HFFc6 (cell line): ENCODE measurements around the gene KLHDC7B. TPM values are rescaled to one million over a fixed set of nuclear protein-coding genes. Genes with fewer than 3 reads are reported as not detected.

Experiments
- DNase-seq: peaks from one replicate; pipeline ENCODE4 v3.0.0-alpha.2; 2018
- H3K27ac Mint-ChIP-seq: 2 replicates; pipeline ENCODE4 v1.8.0; 2020; ENCODE audit warnings: mild to moderate bottlenecking, mixed read lengths
- H3K27me3 Mint-ChIP-seq: 2 replicates; pipeline ENCODE4 v1.8.0; 2021; ENCODE audit warnings: mild to moderate bottlenecking, moderate library complexity, mixed read lengths; ENCODE audit not compliant: insufficient read depth
- H3K36me3 Mint-ChIP-seq: 2 replicates; pipeline ENCODE4 v1.8.0; 2021; ENCODE audit warnings: low read depth, mixed read lengths
- H3K4me1 Mint-ChIP-seq: 2 replicates; pipeline ENCODE4 v1.8.0; 2020; ENCODE audit warnings: low read depth, mixed read lengths
- H3K4me3 Mint-ChIP-seq: 2 replicates; pipeline ENCODE4 v1.8.0; 2020; ENCODE audit warnings: mild to moderate bottlenecking, moderate library complexity, mixed read lengths
- H3K9me3 Mint-ChIP-seq: 2 replicates; pipeline ENCODE4 v1.8.0; 2020; ENCODE audit warnings: mild to moderate bottlenecking, mixed read lengths
- total RNA-seq, 6 experiments: library from RNA; stranded (reverse); fragmentation: NEBNext Ultra II Directional; extraction: Animal tissue kit (Norgen Biotek cat#: 25700); gene quantifications; 2 replicates in 1 of 6; 3 replicates in 5 of 6; pipeline ENCODE4 v1.2.3, GENCODE V29; 2021
- TF ChIP-seq, protein P1 (sequence below): fragments of 200-600 bp; sonication (generic); IDR thresholded peaks from 2 replicates; pipeline ENCODE4 v1.5.0; 2021; ENCODE audit warnings: antibody characterized with exemption, mild to moderate bottlenecking

KLHDC7B gene
- total RNA-seq, 6 experiments from 2014 or later, result 0.05 TPM; not detected in 5

- Mint-ChIP-seq H3K27me3 (peaks cover 21% of the 10 kb centered on the region), H3K36me3 (no peaks in the 10 kb centered on the region), H3K27ac (no peak overlapping the region), H3K9me3 (no peaks in the 10 kb centered on the region), H3K4me3 (no peak overlapping the region), H3K4me1 (peaks cover 9% of the 10 kb centered on the region)
- DNase-seq, result no peak
- TF ChIP-seq, protein P1, sequence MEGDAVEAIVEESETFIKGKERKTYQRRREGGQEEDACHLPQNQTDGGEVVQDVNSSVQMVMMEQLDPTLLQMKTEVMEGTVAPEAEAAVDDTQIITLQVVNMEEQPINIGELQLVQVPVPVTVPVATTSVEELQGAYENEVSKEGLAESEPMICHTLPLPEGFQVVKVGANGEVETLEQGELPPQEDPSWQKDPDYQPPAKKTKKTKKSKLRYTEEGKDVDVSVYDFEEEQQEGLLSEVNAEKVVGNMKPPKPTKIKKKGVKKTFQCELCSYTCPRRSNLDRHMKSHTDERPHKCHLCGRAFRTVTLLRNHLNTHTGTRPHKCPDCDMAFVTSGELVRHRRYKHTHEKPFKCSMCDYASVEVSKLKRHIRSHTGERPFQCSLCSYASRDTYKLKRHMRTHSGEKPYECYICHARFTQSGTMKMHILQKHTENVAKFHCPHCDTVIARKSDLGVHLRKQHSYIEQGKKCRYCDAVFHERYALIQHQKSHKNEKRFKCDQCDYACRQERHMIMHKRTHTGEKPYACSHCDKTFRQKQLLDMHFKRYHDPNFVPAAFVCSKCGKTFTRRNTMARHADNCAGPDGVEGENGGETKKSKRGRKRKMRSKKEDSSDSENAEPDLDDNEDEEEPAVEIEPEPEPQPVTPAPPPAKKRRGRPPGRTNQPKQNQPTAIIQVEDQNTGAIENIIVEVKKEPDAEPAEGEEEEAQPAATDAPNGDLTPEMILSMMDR, result no peak
Measured at GRCh38 chr22:50561401-50562358, 16.0 kb downstream of the KLHDC7B start.

- H3K27ac Mint-ChIP-seq, result no peak within 1 kb of the TSS
- H3K36me3 Mint-ChIP-seq, result no peaks in the 10 kb centered on the region
- H3K27me3 Mint-ChIP-seq, result peaks cover 21% of the 10 kb centered on the region
- H3K9me3 Mint-ChIP-seq, result no peaks in the 10 kb centered on the region
- H3K4me3 Mint-ChIP-seq, result peak within 1 kb of the TSS; percentile 88
- peaks cover 9% of the 10 kb centered on the region for H3K4me1 Mint-ChIP-seq
- DNase-seq, result peak; percentile 77
- TF ChIP-seq, protein P1, result peak; percentile 94
Measured at GRCh38 chr22:50562523-50563412, 17.1 kb downstream of the KLHDC7B start, which contains the start of gene SYCE3. Gene SYCE3, minus strand, starts transcription at chr22:50562919. Its CDS starts 6,514 bp downstream, at chr22:50556405.

- H3K27ac Mint-ChIP-seq, result no peak overlapping the region
- TF ChIP-seq, protein P1, result no peak
- H3K27me3 Mint-ChIP-seq, result peaks cover 21% of the 10 kb centered on the region
Measured at GRCh38 chr22:50563413-50564160, 17.9 kb downstream of the KLHDC7B start.

GRCh38 chr22:50564289-50564688, 18.6 kb downstream of the KLHDC7B start:
- no peaks in the 10 kb centered on the region for H3K36me3 Mint-ChIP-seq
- H3K4me1 Mint-ChIP-seq, result peaks cover 9% of the 10 kb centered on the region
- H3K4me3 Mint-ChIP-seq, result no peak overlapping the region
- H3K27ac Mint-ChIP-seq, result no peak overlapping the region
- TF ChIP-seq, protein P1, result no peak
- H3K27me3 Mint-ChIP-seq, result peaks cover 21% of the 10 kb centered on the region
- no peaks in the 10 kb centered on the region for H3K9me3 Mint-ChIP-seq
- no peak for DNase-seq

More at GRCh38 chr22:50563413-50564160, 17.9 kb downstream of the KLHDC7B start:
- H3K4me1 Mint-ChIP-seq, result peaks cover 9% of the 10 kb centered on the region
- H3K4me3 Mint-ChIP-seq, result peak overlapping the region; percentile 88
- no peaks in the 10 kb centered on the region for H3K9me3 Mint-ChIP-seq
- H3K36me3 Mint-ChIP-seq, result no peaks in the 10 kb centered on the region
- no peak for DNase-seq
